Measurements from ENCODE around the gene HBG2.
"Not testable (repeated sequence)": the region's sequence is repeated elsewhere in the genome, so short reads cannot be mapped to it uniquely, and the experiment has no call there.

Gene HBG2

GRCh38 chr11:5254646-5255413, at the start of gene HBG2:
Gene HBG2, minus strand, starts transcription at chr11:5254781. Its CDS starts 53 bp downstream, at chr11:5254728.
- not testable (repeated sequence) for DNase-seq (ENCODE audit: low read depth, low spot score)

GRCh38 chr11:5304046-5304445, 49.5 kb upstream of the HBG2 start:
- ChIA-PET POLR2A (no interaction called here), CTCF (interaction anchor here (0.7 to 1.2 kb wide), 3 partner anchors 11 to 22 kb away, joined by 3 to 5 read pairs (median 3); no protein-coding TSS in a partner anchor)
- no peak for TF ChIP-seq CTCF (IDR thresholded peaks at IDR 0.05; ENCODE audit: insufficient read depth, low read length, missing control alignments)
- H3K4me3 ChIP-seq (ENCODE audit: low read depth, low read length), result no peak overlapping the region
- DNase-seq (ENCODE audit: low read depth, low spot score), result no peak

More at GRCh38 chr11:5254646-5255413, at the start of gene HBG2:
- CTCF ChIA-PET; POLR2A ChIA-PET; H3K4me3 ChIP-seq (ENCODE audit: low read depth, low read length): not testable (repeated sequence)

GRCh38 chr11:5303626-5304025, 49.0 kb upstream of the HBG2 start:
- ChIA-PET POLR2A (no interaction called here), CTCF (interaction anchor here (0.7 to 1.2 kb wide), 2 partner anchors 13 to 22 kb away, joined by 3 to 5 read pairs; no protein-coding TSS in a partner anchor)
- TF ChIP-seq CTCF (IDR thresholded peaks at IDR 0.05; ENCODE audit: insufficient read depth, low read length, missing control alignments), result no peak
- H3K4me3 ChIP-seq (ENCODE audit: low read depth, low read length), result no peak overlapping the region
- DNase-seq (ENCODE audit: low read depth, low spot score), result no peak

GRCh38 chr11:5301846-5302245, 47.3 kb upstream of the HBG2 start, which contains the start of gene OR51B4:
Gene OR51B4, minus strand, starts transcription at chr11:5301946. Its CDS starts 0 bp downstream, at chr11:5301946.
- POLR2A ChIA-PET, result no interaction called here
- DNase-seq (ENCODE audit: low read depth, low spot score), result no peak
- no peak for TF ChIP-seq CTCF (IDR thresholded peaks at IDR 0.05; ENCODE audit: insufficient read depth, low read length, missing control alignments)
- H3K4me3 ChIP-seq (ENCODE audit: low read depth, low read length), result no peak within 1 kb of the TSS
- CTCF ChIA-PET, result interaction anchor here (1.1 kb wide), 1 partner anchor 11 kb away, joined by 3 read pairs; no protein-coding TSS in a partner anchor

GRCh38 chr11:5300251-5300650, 45.7 kb upstream of the HBG2 start:
- no peak for TF ChIP-seq CTCF (IDR thresholded peaks at IDR 0.05; ENCODE audit: insufficient read depth, low read length, missing control alignments)
- H3K4me3 ChIP-seq (ENCODE audit: low read depth, low read length), result no peak overlapping the region
- no peak for DNase-seq (ENCODE audit: low read depth, low spot score)
- ChIA-PET CTCF (interaction anchor here (1.9 kb wide), 1 partner anchor 9 kb away, joined by 8 read pairs; no protein-coding TSS in a partner anchor), POLR2A (no interaction called here)

- no peak overlapping the region for H3K4me3 ChIP-seq (ENCODE audit: low read depth, low read length)
- POLR2A ChIA-PET, result no interaction called here
- CTCF ChIA-PET, result interaction anchor here (0.9 to 2.1 kb wide), 2 partner anchors 9 to 174 kb away, joined by 4 to 7 read pairs; no protein-coding TSS in a partner anchor
- TF ChIP-seq CTCF (IDR thresholded peaks at IDR 0.05; ENCODE audit: insufficient read depth, low read length, missing control alignments), result no peak
- DNase-seq (ENCODE audit: low read depth, low spot score), result no peak
Measured at GRCh38 chr11:5298451-5298850, 43.9 kb upstream of the HBG2 start.
